Omental fat pad (tissue), 4 donors: ENCODE results near the gene B9D1. TPM values are rescaled to one million over a fixed set of nuclear protein-coding genes. Genes with fewer than 3 reads are reported as not detected.

Experiments
- ATAC-seq: fragments of 150-250 bp; one replicate; pipeline ENCODE4 v1.9.1; 2016; ENCODE audit warnings: mild to moderate bottlenecking, moderate library complexity; ENCODE audit not compliant: low FRiP score
- DNase-seq: peaks from one replicate; pipeline ENCODE4 v3.0.0-alpha.2; 2019; ENCODE audit warnings: low spot score
- total RNA-seq, 4 donors: library from RNA; depleted of rRNA; stranded (reverse); fragments of >200 nt; gene quantifications; one replicate each; pipeline ENCODE4 v1.1.0, GENCODE V29; 2016
- TF ChIP-seq, protein P1 (sequence below), 3 donors: fragments of 450-650 bp; IDR thresholded peaks; one replicate each; pipeline ENCODE4 v1.5.1; 2016 to 2017; ENCODE audit warnings: antibody characterized with exemption in 3 of 3, mild to moderate bottlenecking in 3 of 3, moderate library complexity in 2 of 3

B9D1 gene
- total RNA-seq, 4 donors from 2014 or later = 8.0 to 27.4 (median 18.3) TPM

- TF ChIP-seq, protein P1, sequence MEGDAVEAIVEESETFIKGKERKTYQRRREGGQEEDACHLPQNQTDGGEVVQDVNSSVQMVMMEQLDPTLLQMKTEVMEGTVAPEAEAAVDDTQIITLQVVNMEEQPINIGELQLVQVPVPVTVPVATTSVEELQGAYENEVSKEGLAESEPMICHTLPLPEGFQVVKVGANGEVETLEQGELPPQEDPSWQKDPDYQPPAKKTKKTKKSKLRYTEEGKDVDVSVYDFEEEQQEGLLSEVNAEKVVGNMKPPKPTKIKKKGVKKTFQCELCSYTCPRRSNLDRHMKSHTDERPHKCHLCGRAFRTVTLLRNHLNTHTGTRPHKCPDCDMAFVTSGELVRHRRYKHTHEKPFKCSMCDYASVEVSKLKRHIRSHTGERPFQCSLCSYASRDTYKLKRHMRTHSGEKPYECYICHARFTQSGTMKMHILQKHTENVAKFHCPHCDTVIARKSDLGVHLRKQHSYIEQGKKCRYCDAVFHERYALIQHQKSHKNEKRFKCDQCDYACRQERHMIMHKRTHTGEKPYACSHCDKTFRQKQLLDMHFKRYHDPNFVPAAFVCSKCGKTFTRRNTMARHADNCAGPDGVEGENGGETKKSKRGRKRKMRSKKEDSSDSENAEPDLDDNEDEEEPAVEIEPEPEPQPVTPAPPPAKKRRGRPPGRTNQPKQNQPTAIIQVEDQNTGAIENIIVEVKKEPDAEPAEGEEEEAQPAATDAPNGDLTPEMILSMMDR (IDR thresholded peaks at IDR 0.05) = no peak
- no peak for ATAC-seq
- DNase-seq = no peak
Observed at GRCh38 chr17:19342611-19343255, 19.8 kb downstream of the B9D1 start.

- DNase-seq (no peak), ATAC-seq (peak; percentile 16)
- TF ChIP-seq, protein P1 (IDR thresholded peaks at IDR 0.05) = no peak
Observed at GRCh38 chr17:19341641-19342610, 20.6 kb downstream of the B9D1 start.

- ATAC-seq = no peak
- no peak for DNase-seq
- TF ChIP-seq, protein P1 (IDR thresholded peaks at IDR 0.05) = no peak
Observed at GRCh38 chr17:19341211-19341631, 21.3 kb downstream of the B9D1 start.

DNA sequence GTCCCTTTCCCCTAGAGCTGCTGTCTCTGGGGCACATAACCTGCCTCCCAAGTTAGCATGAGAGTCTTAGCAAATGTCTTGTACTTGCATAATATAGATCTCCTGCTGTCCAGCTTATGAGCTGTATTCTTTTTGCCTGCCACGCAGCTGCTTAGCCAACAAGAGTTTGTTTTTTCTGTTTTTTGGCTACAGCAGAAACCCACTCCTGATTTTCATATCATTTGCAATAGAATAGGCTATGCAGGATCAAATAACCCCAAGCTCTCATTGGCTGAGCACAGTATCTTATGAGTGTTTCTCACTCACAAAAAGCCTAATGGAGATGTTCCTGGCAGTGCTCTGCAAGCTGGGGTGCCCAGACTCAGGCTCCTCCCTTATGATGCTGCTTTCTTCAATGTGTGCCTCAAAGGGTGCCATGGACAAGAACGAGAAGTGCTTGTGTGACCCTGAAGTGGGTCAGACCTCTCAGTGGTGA is 23.1 kb downstream of the B9D1 start:
- ATAC-seq (no peak), DNase-seq (no peak)
- TF ChIP-seq, protein P1 (IDR thresholded peaks at IDR 0.05) = no peak

- ATAC-seq (no peak), DNase-seq (no peak)
- TF ChIP-seq, protein P1 (IDR thresholded peaks at IDR 0.05) = no peak
Observed at GRCh38 chr17:19338031-19338990, 24.2 kb downstream of the B9D1 start.

GRCh38 chr17:19337712-19338023 is 24.9 kb downstream of the B9D1 start:
- ATAC-seq (no peak), DNase-seq (no peak)
- TF ChIP-seq, protein P1 (IDR thresholded peaks at IDR 0.05) = no peak
